Superior temporal gyrus (tissue), 1 donor: Measurements from ENCODE around the gene FMO2.
"Not testable (repeated sequence)": the region's sequence is repeated elsewhere in the genome, so short reads cannot be mapped to it uniquely, and the experiment has no call there.

Experiments
- DNase-seq: peaks from one replicate; pipeline ENCODE4 v3.0.0-alpha.2; 2016; ENCODE audit errors: extremely low spot score

The FMO2 gene

GRCh38 chr1:171219346-171220080, 34.4 kb downstream of the FMO2 start:
- DNase-seq: no peak

GRCh38 chr1:171220081-171220420, 35.0 kb downstream of the FMO2 start:
- DNase-seq: no peak

- DNase-seq: no peak
Observed at GRCh38 chr1:171220581-171221054, 35.5 kb downstream of the FMO2 start.

- DNase-seq: no peak
Observed at GRCh38 chr1:171221665-171222591, 36.8 kb downstream of the FMO2 start.

- DNase-seq: no peak
Observed at GRCh38 chr1:171222936-171223335, 37.8 kb downstream of the FMO2 start.

- DNase-seq: not testable (repeated sequence)
Observed at GRCh38 chr1:171224257-171224656, 39.2 kb downstream of the FMO2 start.

- DNase-seq: peak; percentile 81
Observed at GRCh38 chr1:171226747-171227370, 41.8 kb downstream of the FMO2 start.

GRCh38 chr1:171231326-171231725, 46.2 kb downstream of the FMO2 start:
- DNase-seq: no peak

GRCh38 chr1:171233183-171233582, 48.1 kb downstream of the FMO2 start:
- no peak for DNase-seq

GRCh38 chr1:171236231-171236630, 51.1 kb downstream of the FMO2 start:
- not testable (repeated sequence) for DNase-seq

GRCh38 chr1:171243878-171244277, 58.8 kb downstream of the FMO2 start:
- DNase-seq: no peak

GRCh38 chr1:171245458-171246064, 60.5 kb downstream of the FMO2 start:
- DNase-seq: peak; percentile 60

GRCh38 chr1:171247501-171247900, 62.4 kb downstream of the FMO2 start:
- no peak for DNase-seq

GRCh38 chr1:171248302-171248701, 63.2 kb downstream of the FMO2 start, which contains the start of gene FMO1:
FMO1 (plus strand) TSS chr1:171248494; CDS start chr1:171258088, 9,594 bp downstream.
- DNase-seq: no peak

- no peak for DNase-seq
Observed at GRCh38 chr1:171248841-171249240, 63.7 kb downstream of the FMO2 start.

GRCh38 chr1:171250263-171250662, 65.2 kb downstream of the FMO2 start:
- no peak for DNase-seq

- DNase-seq: no peak
Observed at GRCh38 chr1:171251042-171251951, 66.2 kb downstream of the FMO2 start.

GRCh38 chr1:171251952-171252300, 66.8 kb downstream of the FMO2 start:
- DNase-seq: no peak

GRCh38 chr1:171252482-171252881, 67.4 kb downstream of the FMO2 start:
- DNase-seq: no peak

GRCh38 chr1:171254859-171255258, 69.8 kb downstream of the FMO2 start:
- no peak for DNase-seq
